Inflammatory macrophage treated with lipopolysaccharide for 4 hours (primary cell): Measurements from ENCODE around the gene TMEM39A.

Source experiments
- DNase-seq: peaks from one replicate; pipeline ENCODE4 v3.0.0-alpha.2; 2020

The TMEM39A gene

DNA sequence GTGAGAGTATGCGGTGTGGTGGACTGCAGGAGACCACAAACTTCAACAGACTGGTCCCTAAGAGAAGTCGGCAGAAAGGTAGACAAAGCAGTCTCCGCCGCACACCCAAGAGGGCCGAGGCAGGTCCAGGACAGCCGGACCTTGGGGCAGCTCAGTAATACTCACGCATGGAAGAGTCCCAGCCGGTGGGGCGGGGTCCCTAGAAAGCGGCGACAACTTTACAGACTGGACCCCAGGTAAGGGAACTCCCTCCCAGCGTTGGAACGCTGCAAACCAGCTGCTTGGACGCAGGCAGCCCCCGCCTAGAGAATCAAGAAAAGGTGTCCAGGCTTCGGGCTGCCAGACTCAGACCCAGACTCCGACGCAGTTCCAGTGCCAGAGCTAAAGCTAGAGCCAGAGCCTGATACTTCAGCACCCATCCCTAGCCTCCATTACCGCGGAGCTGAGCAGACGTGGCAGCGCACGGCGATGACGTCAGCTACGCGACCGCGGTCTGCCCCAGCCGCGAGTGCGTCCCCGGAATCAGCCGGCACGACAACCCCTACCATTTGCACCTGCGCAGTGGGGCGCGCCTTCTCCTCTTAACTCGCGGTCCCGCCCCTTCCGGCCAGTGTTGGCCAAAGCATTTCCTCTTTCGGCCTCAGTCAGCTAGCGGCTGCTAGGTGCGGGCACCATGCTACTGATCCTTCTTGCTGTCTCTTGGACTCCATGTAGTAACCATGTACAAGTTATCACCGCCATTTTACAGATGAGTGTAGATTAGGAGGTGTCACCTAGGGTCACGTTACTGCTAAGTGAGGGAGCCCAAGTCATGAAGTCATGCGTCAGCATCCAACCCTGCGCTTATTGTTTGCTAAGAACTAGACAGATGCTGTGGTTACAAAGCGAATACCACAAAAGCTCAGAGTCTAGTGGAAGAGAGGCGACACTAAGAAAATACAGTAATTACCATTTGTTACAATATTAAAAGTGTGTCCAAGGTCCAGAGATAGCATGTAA, at the start of gene TMEM39A:
TSS of gene TMEM39A (minus strand) at position 445 of the 999 bp plus-strand sequence. CDS start 1,541 bp downstream, outside the sequence.
- peak; percentile 99 for DNase-seq

GRCh38 chr3:119510690-119511089, 47.3 kb upstream of the TMEM39A start:
- DNase-seq: no peak

- DNase-seq: no peak
Observed at GRCh38 chr3:119508172-119508845, 44.9 kb upstream of the TMEM39A start.

- DNase-seq: no peak
Observed at GRCh38 chr3:119507404-119507803, 44.0 kb upstream of the TMEM39A start.

DNA sequence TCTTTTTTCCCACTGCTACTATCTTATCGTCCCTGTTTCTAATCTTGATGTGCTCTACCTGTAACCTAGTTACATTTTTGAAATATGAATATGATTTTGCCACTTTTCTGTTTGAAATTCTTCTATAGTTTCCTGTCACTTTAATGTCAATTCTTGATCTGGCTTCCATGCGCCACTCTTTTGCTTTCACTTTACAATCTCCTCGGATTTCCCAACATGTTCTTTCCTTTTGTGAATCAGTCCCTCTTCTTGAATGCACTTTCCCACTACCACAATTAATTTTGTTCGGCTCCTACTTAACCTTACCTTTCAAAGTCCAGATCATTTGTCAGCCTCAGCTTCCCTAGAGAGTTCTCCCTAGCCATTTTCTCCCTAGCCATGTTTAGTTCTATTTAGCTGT, 43.2 kb upstream of the TMEM39A start:
- DNase-seq: peak; percentile 50

DNA sequence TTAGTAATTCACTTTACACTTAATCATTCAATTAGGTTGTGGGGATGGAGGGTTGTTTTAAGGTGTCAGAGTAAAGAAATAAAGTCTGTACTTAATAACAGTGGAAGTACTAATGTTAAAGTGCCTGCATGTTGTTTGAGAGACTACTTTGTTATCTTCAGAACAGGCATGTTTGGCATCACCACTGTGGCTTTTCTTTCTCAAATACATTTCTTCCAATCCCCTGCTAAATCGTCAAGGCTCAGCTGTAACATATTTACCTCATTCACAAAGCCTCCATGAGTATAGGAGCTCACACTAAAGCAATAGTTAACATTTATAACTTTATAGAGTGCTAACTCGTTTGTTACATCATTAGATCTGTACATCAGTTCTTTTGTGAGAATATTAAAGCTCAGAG, 37.5 kb upstream of the TMEM39A start:
- no peak for DNase-seq

DNA sequence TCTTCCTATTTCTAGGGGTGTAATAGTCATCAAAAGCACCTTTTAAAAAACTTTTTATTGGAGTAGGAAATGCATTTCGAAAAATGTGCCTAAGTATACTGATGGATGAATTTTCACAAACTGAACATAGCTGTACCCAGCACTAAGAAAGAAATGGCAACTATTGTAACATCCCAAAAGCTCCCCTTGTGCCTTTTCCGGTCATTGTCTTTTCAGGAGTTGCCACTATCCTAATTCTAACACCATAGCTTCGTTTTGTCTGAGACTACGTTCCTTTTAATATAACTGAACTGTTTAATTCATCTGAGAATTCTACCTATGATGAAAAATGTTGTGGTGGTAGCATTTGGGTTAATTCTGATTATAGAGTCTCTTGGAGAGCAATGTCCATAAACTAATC, 36.9 kb upstream of the TMEM39A start:
- DNase-seq: no peak

- DNase-seq: peak; percentile 98
Observed at GRCh38 chr3:119498186-119499011, 35.0 kb upstream of the TMEM39A start, which contains the start of gene TIMMDC1. Gene TIMMDC1, plus strand, starts transcription at chr3:119498547. Its CDS starts 187 bp downstream, at chr3:119498734.

- no peak for DNase-seq
Observed at GRCh38 chr3:119497820-119498185, 34.4 kb upstream of the TMEM39A start.

GRCh38 chr3:119494597-119494996, 31.2 kb upstream of the TMEM39A start:
- no peak for DNase-seq

- DNase-seq: no peak
Observed at GRCh38 chr3:119492810-119493209, 29.4 kb upstream of the TMEM39A start.

DNA sequence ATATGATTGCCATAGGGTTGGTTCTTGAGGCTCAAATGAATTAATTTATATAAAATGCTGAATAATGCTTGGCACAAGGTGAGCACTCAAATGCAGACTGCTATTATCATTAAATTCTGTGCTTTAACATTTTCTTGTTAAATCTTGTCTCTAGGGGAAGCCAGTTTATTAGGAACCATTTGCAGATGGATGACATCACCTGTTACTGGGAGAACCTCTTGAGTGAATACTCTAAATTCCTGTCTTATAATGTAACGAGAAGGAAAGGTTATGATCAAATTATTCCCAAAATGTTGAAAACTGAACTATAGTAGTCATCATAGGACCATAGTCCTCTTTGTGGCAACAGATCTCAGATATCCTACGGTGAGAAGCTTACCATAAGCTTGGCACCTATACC, 28.7 kb upstream of the TMEM39A start:
- DNase-seq: no peak

DNA sequence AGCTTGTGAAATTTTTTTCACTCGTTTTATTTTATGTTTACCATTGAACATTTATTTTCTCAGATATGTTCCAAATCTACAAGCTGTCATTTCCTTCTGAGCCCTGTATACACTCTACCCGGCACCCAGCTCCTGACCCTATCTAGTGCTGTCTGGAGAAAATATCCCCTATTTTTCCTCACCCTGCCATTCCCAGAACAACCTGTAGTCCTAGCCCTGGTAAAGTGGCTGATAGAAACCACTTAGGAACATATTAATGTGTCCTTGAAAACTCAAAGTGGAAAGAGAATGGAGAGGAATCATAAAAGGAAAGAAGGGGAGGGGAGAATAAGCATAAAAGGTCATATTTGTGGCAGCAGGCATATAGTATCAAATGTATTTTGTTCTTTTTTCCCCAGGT, 26.7 kb upstream of the TMEM39A start:
- DNase-seq: no peak

DNA sequence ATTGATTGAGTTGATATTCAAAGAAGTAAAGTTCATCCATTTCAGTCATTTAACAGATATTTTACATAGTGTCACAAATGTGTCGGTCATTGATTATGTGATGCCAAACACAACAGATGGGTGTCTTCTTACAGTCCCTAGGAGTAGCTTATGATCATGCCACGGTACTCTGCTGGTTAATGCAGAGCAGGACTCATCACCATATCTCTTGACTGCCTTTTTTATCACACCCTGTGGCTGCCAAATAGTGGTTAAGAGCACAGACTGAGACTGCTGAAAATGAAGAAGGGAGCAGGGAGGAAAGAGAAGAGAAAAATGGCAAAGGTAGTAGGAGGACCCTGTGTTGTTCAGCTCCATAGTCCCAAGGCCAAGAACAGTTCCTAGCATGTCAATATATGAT, 22.1 kb upstream of the TMEM39A start:
- no peak for DNase-seq

- DNase-seq: no peak
Observed at GRCh38 chr3:119483101-119483500, 19.7 kb upstream of the TMEM39A start.

GRCh38 chr3:119481079-119481478, 17.7 kb upstream of the TMEM39A start:
- DNase-seq: no peak

- DNase-seq: no peak
Observed at GRCh38 chr3:119470866-119471265, 7.5 kb upstream of the TMEM39A start.

- peak; percentile 63 for DNase-seq
Observed at GRCh38 chr3:119469418-119470189, 6.2 kb upstream of the TMEM39A start.

- DNase-seq: peak; percentile 59
Observed at GRCh38 chr3:119468041-119468440, 4.6 kb upstream of the TMEM39A start.

GRCh38 chr3:119457246-119457645, 6.2 kb downstream of the TMEM39A start:
- DNase-seq: peak; percentile 93

- peak; percentile 36 for DNase-seq
Observed at GRCh38 chr3:119456469-119456868, 6.9 kb downstream of the TMEM39A start.

- no peak for DNase-seq
Observed at GRCh38 chr3:119453822-119454221, 9.6 kb downstream of the TMEM39A start.
